HepG2 (cell line): ENCODE measurements around the gene WSCD1. TPM values are rescaled to one million over a fixed set of nuclear protein-coding genes. Genes with fewer than 3 reads are reported as not detected.

Experiments used
- ATAC-seq: fragments of 200-7000 bp; cut with Tn5 transposase; 3 replicates; pipeline ENCODE4 v1.9.1; 2020; ENCODE audit warnings: mild to moderate bottlenecking, moderate library complexity
- BruUV-seq: library from RNA; stranded (reverse); fragments of 400-500 nt; replicated peaks from 2 replicates; lab custom pipeline; 2021; lab: Mats Ljungman, UMichigan
- CTCF ChIA-PET: fragments of 300-600 bp; formaldehyde crosslinking; extraction: SDS; loops from one replicate; lab custom pipeline; 2021; ENCODE audit warnings: low total read pairs, inconsistent platforms, low intra/inter-chr PET ratio; lab: Yijun Ruan, JAX
- POLR2A ChIA-PET: fragments of 350-600 bp; sonication (Branson Sonifier 250); formaldehyde crosslinking; loops from one replicate; lab custom pipeline; 2020; ENCODE audit warnings: antibody characterized with exemption, inconsistent platforms; lab: Yijun Ruan, JAX
- DNase-seq: peaks from one replicate; pipeline ENCODE4 v3.0.0-alpha.2; 2015; ENCODE audit warnings: low spot score
- FAIRE-seq: peaks from 3 replicates; lab custom pipeline; 2011; peaks lifted over from hg19 to GRCh38; lab: Jason Lieb, UNC
- H2AFZ ChIP-seq: one replicate; pipeline ENCODE4 v1.6.1; 2011; ENCODE audit warnings: low read length, inconsistent platforms
- H3K27ac ChIP-seq: fragments of 300-600 bp; 3 replicates; pipeline ENCODE4 v1.8.0; 2011; ENCODE audit warnings: mixed run types, mild to moderate bottlenecking, mixed read lengths, low read length, inconsistent platforms; ENCODE audit not compliant: insufficient read depth; ENCODE audit errors: extremely low read length
- H3K27me3 ChIP-seq, 2 experiments: fragments of 200-600 bp in 1 of 2; 2 replicates in 1 of 2; 3 replicates in 1 of 2; pipeline versions ENCODE4 v1.6.0 to v1.8.0; 2011; ENCODE audit warnings: low read length in 2 of 2, mild to moderate bottlenecking in 2 of 2, moderate library complexity in 2 of 2, inconsistent platforms in 1 of 2; ENCODE audit not compliant: insufficient read depth in 2 of 2, control insufficient read depth in 1 of 2
- H3K36me3 ChIP-seq, 2 experiments: fragments of 200-600 bp in 1 of 2; replicated peaks in 1 of 2; 2 replicates in 1 of 2; 3 replicates in 1 of 2; pipeline versions ENCODE4 v1.5.1 to v1.8.0; 2011; ENCODE audit warnings: low read length in 2 of 2, inconsistent platforms in 1 of 2; ENCODE audit not compliant: insufficient read depth in 2 of 2, control insufficient read depth in 1 of 2
- H3K4me1 ChIP-seq: 2 replicates; pipeline ENCODE4 v1.5.1; 2012; ENCODE audit warnings: low read length, inconsistent platforms; ENCODE audit not compliant: insufficient read depth
- H3K4me2 ChIP-seq: 2 replicates; pipeline ENCODE4 v1.6.0; 2011; ENCODE audit warnings: low read depth, low read length, inconsistent platforms
- H3K4me3 ChIP-seq, 3 experiments: fragments of 200-600 bp in 1 of 3; sonication (generic), shearing (Covaris generic) in 1 of 3; replicated peaks in 1 of 3; 2 replicates each; pipeline ENCODE4 v1.5.1; 2011 to 2016; ENCODE audit warnings: low read length in 3 of 3, inconsistent platforms in 2 of 3, low read depth in 2 of 3, mild to moderate bottlenecking in 2 of 3, control low read depth in 1 of 3, mixed read lengths in 1 of 3; ENCODE audit not compliant: insufficient read depth in 1 of 3
- H3K79me2 ChIP-seq: one replicate; pipeline ENCODE4 v1.6.1; 2011; ENCODE audit warnings: low read length, inconsistent platforms; ENCODE audit not compliant: insufficient read depth
- H3K9ac ChIP-seq: 2 replicates; pipeline ENCODE4 v1.6.0; 2011; ENCODE audit warnings: mild to moderate bottlenecking, low read depth, low read length, inconsistent platforms; ENCODE audit not compliant: insufficient read depth
- H3K9me3 ChIP-seq: 2 replicates; pipeline ENCODE4 v1.5.1; 2012; ENCODE audit warnings: mild to moderate bottlenecking, low read length
- H4K20me1 ChIP-seq: 2 replicates; pipeline ENCODE4 v1.6.0; 2011; ENCODE audit warnings: inconsistent platforms, mild to moderate bottlenecking, low read length, moderate library complexity; ENCODE audit not compliant: insufficient read depth
- NFE2 ChIP-seq: sonication (generic); formaldehyde crosslinking; IDR thresholded peaks from 2 replicates; pipeline ENCODE4 v1.4.0; 2020; ENCODE audit warnings: missing genetic modification reagents
- XRCC5 ChIP-seq: fragments of 200-400 bp; formaldehyde crosslinking; optimal IDR thresholded peaks from 2 replicates; pipeline ENCODE3; 2017; ENCODE audit warnings: mild to moderate bottlenecking, low read length
- ZNF430 ChIP-seq: sonication (generic); formaldehyde crosslinking; IDR thresholded peaks from 2 replicates; pipeline ENCODE4 v1.9.0; 2021; ENCODE audit warnings: mild to moderate bottlenecking, missing genetic modification reagents
- ZNF629 ChIP-seq: sonication (generic); formaldehyde crosslinking; conservative IDR thresholded peaks from 2 replicates; pipeline ENCODE4 v1.5.0; 2020; ENCODE audit warnings: missing genetic modification reagents
- WGBS: methylation state at CpG from one replicate; pipeline ENCODE4 v1.1.6; 2017; ENCODE audit warnings: low lambda C conversion rate; 5-methylcytosine and 5-hydroxymethylcytosine counted together
- in situ Hi-C: cut with HindIII; loops from 2 replicates; pipeline ENCODE4 v1.10.0; 2017; ENCODE audit warnings: low pct_unique_long_range_greater_than_20kb; ENCODE audit not compliant: extremely low pct_ligation_motif_present
- intact Hi-C: fragments of 100-400 bp; cut with micrococcal nuclease; formaldehyde crosslinking; loops from one replicate; pipeline ENCODE4 v1.10.0; 2022; ENCODE audit not compliant: unreplicated experiment
- polyA plus RNA-seq, 8 experiments: library from polyadenylated mRNA; depleted of rRNA in 3 of 8; stranded (reverse) in 7 of 8; unstranded in 1 of 8; fragments of >200 nt; fragmentation: Illumina TruSeq in 4 of 8; extraction: Trizol in 4 of 8; gene quantifications; 2 replicates each; pipeline versions ENCODE4 v1.2.1 to v1.2.3, GENCODE V29; 2011 to 2016; ENCODE audit warnings: low read depth in 4 of 8, missing spikeins in 1 of 8, mixed read lengths in 1 of 8; ENCODE audit not compliant: insufficient read depth in 1 of 8
- total RNA-seq, 5 experiments: library from RNA; depleted of rRNA; stranded (reverse); fragments of >200 nt; fragmentation: Illumina TruSeq; extraction: Trizol; gene quantifications; 2 replicates each; pipeline ENCODE4 v1.2.3, GENCODE V29; 2016; ENCODE audit warnings: low read depth in 1 of 5
- TF ChIP-seq, protein P1 (sequence below): sonication (generic); formaldehyde crosslinking; IDR thresholded peaks from 2 replicates; pipeline ENCODE4 v1.4.0; 2020; ENCODE audit warnings: missing genetic modification reagents, borderline replicate concordance
- TF ChIP-seq, protein P2 (sequence below): sonication (generic); formaldehyde crosslinking; IDR thresholded peaks from 2 replicates; pipeline ENCODE4 v1.5.0; 2020; ENCODE audit warnings: missing genetic modification reagents

Gene WSCD1
- total and polyA plus RNA-seq, 2 of the 13 experiments (the other 11 are each of a cell fraction or from before 2014, with no cell fraction given): 0.24 to 2.7 TPM

DNA sequence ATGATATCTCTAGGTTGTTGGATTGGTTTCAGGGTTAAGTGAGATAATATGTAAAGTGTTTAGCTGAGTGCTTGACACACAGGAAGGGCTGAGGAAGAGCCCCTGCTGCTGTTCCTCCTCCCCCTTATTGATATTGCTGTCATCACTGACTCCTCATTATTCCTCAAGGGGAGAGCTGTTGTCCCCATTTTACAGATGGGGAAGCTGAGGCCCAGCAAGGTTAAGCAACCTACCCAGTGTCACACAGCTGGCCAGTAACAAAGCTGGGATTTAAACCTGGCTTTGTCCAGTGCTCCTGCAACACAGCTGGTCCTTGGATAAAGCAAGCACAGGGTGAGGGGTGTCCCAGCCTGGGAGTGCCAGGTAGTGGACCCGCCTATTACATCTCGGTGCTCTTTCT lies 9.8 kb downstream of the WSCD1 start:
- ChIA-PET CTCF (no interaction called here), POLR2A (no interaction called here)
- peaks cover 6 to 25% of the 10 kb centered on the region in 2 experiments for H3K27me3 ChIP-seq
- intact Hi-C loops: no loop called here
- FAIRE-seq (no peak), DNase-seq (no peak), ATAC-seq (no peak)
- H2AFZ ChIP-seq: no peak overlapping the region
- no peak overlapping the region for H3K27ac ChIP-seq
- H3K4me1 ChIP-seq: no peaks in the 10 kb centered on the region
- TF ChIP-seq NFE2 (CRISPR knock-in tag): no peak
- no peak for TF ChIP-seq ZNF430
- no peak for TF ChIP-seq XRCC5
- TF ChIP-seq, protein P1, sequence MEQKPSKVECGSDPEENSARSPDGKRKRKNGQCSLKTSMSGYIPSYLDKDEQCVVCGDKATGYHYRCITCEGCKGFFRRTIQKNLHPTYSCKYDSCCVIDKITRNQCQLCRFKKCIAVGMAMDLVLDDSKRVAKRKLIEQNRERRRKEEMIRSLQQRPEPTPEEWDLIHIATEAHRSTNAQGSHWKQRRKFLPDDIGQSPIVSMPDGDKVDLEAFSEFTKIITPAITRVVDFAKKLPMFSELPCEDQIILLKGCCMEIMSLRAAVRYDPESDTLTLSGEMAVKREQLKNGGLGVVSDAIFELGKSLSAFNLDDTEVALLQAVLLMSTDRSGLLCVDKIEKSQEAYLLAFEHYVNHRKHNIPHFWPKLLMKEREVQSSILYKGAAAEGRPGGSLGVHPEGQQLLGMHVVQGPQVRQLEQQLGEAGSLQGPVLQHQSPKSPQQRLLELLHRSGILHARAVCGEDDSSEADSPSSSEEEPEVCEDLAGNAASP (CRISPR knock-in tag): no peak
- peak; percentile 52; the same call in 1 of the 2 replicates for TF ChIP-seq ZNF629 (CRISPR knock-in tag)
- TF ChIP-seq, protein P2, sequence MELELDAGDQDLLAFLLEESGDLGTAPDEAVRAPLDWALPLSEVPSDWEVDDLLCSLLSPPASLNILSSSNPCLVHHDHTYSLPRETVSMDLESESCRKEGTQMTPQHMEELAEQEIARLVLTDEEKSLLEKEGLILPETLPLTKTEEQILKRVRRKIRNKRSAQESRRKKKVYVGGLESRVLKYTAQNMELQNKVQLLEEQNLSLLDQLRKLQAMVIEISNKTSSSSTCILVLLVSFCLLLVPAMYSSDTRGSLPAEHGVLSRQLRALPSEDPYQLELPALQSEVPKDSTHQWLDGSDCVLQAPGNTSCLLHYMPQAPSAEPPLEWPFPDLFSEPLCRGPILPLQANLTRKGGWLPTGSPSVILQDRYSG (CRISPR knock-in tag): no peak
- no peak overlapping the region for H3K4me3 ChIP-seq
- no peaks in the 10 kb centered on the region for H3K36me3 ChIP-seq
- H3K4me2 ChIP-seq: no peak overlapping the region
- no peaks in the 10 kb centered on the region for H3K9me3 ChIP-seq
- no peaks in the 10 kb centered on the region for H4K20me1 ChIP-seq
- no TSS peak for BruUV-seq
- no CpG with 5 or more reads among the region's 2 CpGs for WGBS
- in situ Hi-C loops: no loop called here
- no peak overlapping the region for H3K9ac ChIP-seq
- no peaks in the 10 kb centered on the region for H3K79me2 ChIP-seq
